B cell (primary cell): ENCODE measurements around the gene ZNF705A. TPM values are rescaled to one million over a fixed set of nuclear protein-coding genes. Genes with fewer than 3 reads are reported as not detected.
"Not testable (repeated sequence)": the region's sequence is repeated elsewhere in the genome, so short reads cannot be mapped to it uniquely, and the experiment has no call there.

Experiments used
- ATAC-seq: fragments of 200-7000 bp; cut with Tn5 transposase; one replicate; pipeline ENCODE4 v1.10.0; 2021; ENCODE audit warnings: low read depth, mild to moderate bottlenecking, moderate number of reproducible peaks, moderate library complexity
- CTCF ChIA-PET: fragments of 350-600 bp; sonication (Branson Sonifier 250); formaldehyde crosslinking; loops from one replicate; lab custom pipeline; 2021; ENCODE audit warnings: antibody characterized with exemption, inconsistent platforms; lab: Charles Lee
- POLR2A ChIA-PET: fragments of 350-600 bp; sonication (Branson Sonifier 250); formaldehyde crosslinking; loops from one replicate; lab custom pipeline; 2021; ENCODE audit warnings: antibody characterized with exemption; lab: Charles Lee
- DNase-seq: peaks from one replicate; pipeline ENCODE4 v3.0.0; 2013
- H2AFZ ChIP-seq: 2 replicates; pipeline ENCODE4 v1.6.1; 2012; ENCODE audit warnings: mild to moderate bottlenecking, low read depth, low read length; ENCODE audit not compliant: insufficient read depth, poor library complexity, severe bottlenecking
- H3K27ac ChIP-seq, 2 donors: 1 replicate in 1 of 2; 2 replicates in 1 of 2; pipeline ENCODE4 v1.5.1; 2012 to 2013; ENCODE audit warnings: low read length in 2 of 2, mild to moderate bottlenecking in 2 of 2, moderate library complexity in 1 of 2
- H3K27me3 ChIP-seq, 4 experiments: fragments of 200-600 bp in 1 of 4; sonication (generic) in 1 of 4; replicated peaks in 1 of 4; 1 replicate in 2 of 4; 2 replicates in 2 of 4; pipeline versions ENCODE4 v1.6.1 to v1.7.0; 2013 to 2016; ENCODE audit warnings: low read length in 3 of 4, mild to moderate bottlenecking in 2 of 4, mixed read lengths in 1 of 4, moderate library complexity in 1 of 4; ENCODE audit not compliant: insufficient read depth in 4 of 4, control insufficient read depth in 3 of 4; ENCODE audit errors: control extremely low read depth in 1 of 4
- H3K36me3 ChIP-seq, 2 experiments: replicated peaks in 1 of 2; 1 replicate in 1 of 2; 2 replicates in 1 of 2; pipeline versions ENCODE4 v1.6.1 to v1.7.1; 2013; ENCODE audit warnings: low read length in 1 of 2; ENCODE audit not compliant: insufficient read depth in 2 of 2, control insufficient read depth in 1 of 2; ENCODE audit errors: control extremely low read depth in 1 of 2, extremely low read depth in 1 of 2
- H3K4me1 ChIP-seq, 2 donors: fragments of 200-600 bp in 1 of 2; sonication (generic) in 1 of 2; 1 replicate in 1 of 2; 2 replicates in 1 of 2; pipeline versions ENCODE4 v1.5.1 to v1.6.1; 2013 to 2017; ENCODE audit warnings: low read length in 2 of 2; ENCODE audit not compliant: control insufficient read depth in 2 of 2, insufficient read depth in 2 of 2
- H3K4me2 ChIP-seq: replicated peaks from 2 replicates; pipeline ENCODE3; 2012; ENCODE audit warnings: mild to moderate bottlenecking, low read depth, low read length; ENCODE audit not compliant: poor library complexity, severe bottlenecking
- H3K4me3 ChIP-seq, 5 experiments: fragments of 200-600 bp in 1 of 5; sonication (generic) in 1 of 5; 1 replicate in 3 of 5; 2 replicates in 2 of 5; pipeline versions ENCODE4 v1.5.1 to v1.7.0; 2011 to 2016; ENCODE audit warnings: low read length in 4 of 5, mild to moderate bottlenecking in 4 of 5, low read depth in 2 of 5, control low read depth in 1 of 5, moderate library complexity in 1 of 5; ENCODE audit not compliant: insufficient read depth in 1 of 5; ENCODE audit errors: control extremely low read depth in 1 of 5, extremely low read depth in 1 of 5
- H3K79me2 ChIP-seq: fragments of 200-600 bp; sonication (generic); one replicate; pipeline ENCODE4 v1.6.0; 2016; ENCODE audit warnings: low read length; ENCODE audit not compliant: control insufficient read depth, insufficient read depth
- H3K9ac ChIP-seq: fragments of 200-600 bp; sonication (generic); 2 replicates; pipeline ENCODE4 v1.6.1; 2017; ENCODE audit warnings: mild to moderate bottlenecking, low read length, moderate library complexity
- H3K9me3 ChIP-seq, 3 donors: one replicate each; pipeline versions ENCODE4 v1.6.1 to v1.7.1; 2013; ENCODE audit warnings: low read length in 2 of 3; ENCODE audit not compliant: control insufficient read depth in 2 of 3, insufficient read depth in 1 of 3; ENCODE audit errors: control extremely low read depth in 1 of 3
- H4K20me1 ChIP-seq: 2 replicates; pipeline ENCODE4 v1.6.0; 2012; ENCODE audit warnings: mild to moderate bottlenecking, low read length; ENCODE audit not compliant: insufficient read depth, control insufficient read depth, poor library complexity, severe bottlenecking
- H3K27ac Mint-ChIP-seq: one replicate; pipeline ENCODE4 v1.8.0; 2021; ENCODE audit warnings: mixed read lengths
- H3K27me3 Mint-ChIP-seq: one replicate; pipeline ENCODE4 v1.8.0; 2021; ENCODE audit warnings: mixed read lengths
- H3K4me1 Mint-ChIP-seq: one replicate; pipeline ENCODE4 v1.8.0; 2021; ENCODE audit warnings: mixed read lengths
- H3K4me3 Mint-ChIP-seq: one replicate; pipeline ENCODE4 v1.8.0; 2021; ENCODE audit warnings: mixed read lengths
- H3K9me3 Mint-ChIP-seq: one replicate; pipeline ENCODE4 v1.8.0; 2022; ENCODE audit warnings: mixed read lengths; ENCODE audit not compliant: insufficient read depth
- WGBS: methylation state at CpG from one replicate; pipeline ENCODE4 v1.1.5; 2013; ENCODE audit warnings: missing lambda C conversion rate; ENCODE audit not compliant: insufficient coverage; 5-methylcytosine and 5-hydroxymethylcytosine counted together
- intact Hi-C: fragments of 100-400 bp; cut with micrococcal nuclease; formaldehyde crosslinking; loops from one replicate; pipeline ENCODE4 v1.10.0; 2022
- polyA plus RNA-seq: library from polyadenylated mRNA; depleted of rRNA; stranded (reverse); fragments of >200 nt; gene quantifications from 2 replicates; pipeline ENCODE4 v1.2.3, GENCODE V29; 2012
- total RNA-seq, 2 donors: library from RNA; stranded (reverse); fragments of 120-200 nt in 1 of 2; gene quantifications; 1 replicate in 1 of 2; 2 replicates in 1 of 2; pipeline versions ENCODE4 v1.2.3 to v1.2.4, GENCODE V29; 2013 to 2022

Gene ZNF705A
- total and polyA plus RNA-seq, 2 donors (not counting 1 experiment from before 2014, with no cell fraction given), result not detected

GRCh38 chr12:8218711-8219382 lies 62.0 kb downstream of the ZNF705A start:
- H3K4me3 ChIP-seq, intact Hi-C loops, H3K9me3 ChIP-seq, H3K4me3 Mint-ChIP-seq, H3K9me3 Mint-ChIP-seq, H3K27ac ChIP-seq, POLR2A ChIA-PET, H3K4me1 ChIP-seq, H3K4me1 Mint-ChIP-seq, H3K27me3 Mint-ChIP-seq, H4K20me1 ChIP-seq, H3K79me2 ChIP-seq, H2AFZ ChIP-seq, H3K36me3 ChIP-seq, DNase-seq, CTCF ChIA-PET, ATAC-seq, H3K4me2 ChIP-seq, H3K27me3 ChIP-seq, H3K27ac Mint-ChIP-seq, H3K9ac ChIP-seq: not testable (repeated sequence)
- WGBS, result 92% methylated on average over 25 of the region's 26 CpGs

GRCh38 chr12:8221375-8221774 lies 64.6 kb downstream of the ZNF705A start:
- H3K27me3 Mint-ChIP-seq, intact Hi-C loops, H3K27ac ChIP-seq, H3K4me1 Mint-ChIP-seq, DNase-seq, H3K4me3 ChIP-seq, H3K27me3 ChIP-seq, ATAC-seq, H3K79me2 ChIP-seq, H2AFZ ChIP-seq, H3K36me3 ChIP-seq, POLR2A ChIA-PET, H3K27ac Mint-ChIP-seq, H3K4me3 Mint-ChIP-seq, H3K9me3 ChIP-seq, CTCF ChIA-PET, H3K9me3 Mint-ChIP-seq, H3K4me2 ChIP-seq, H3K4me1 ChIP-seq, H4K20me1 ChIP-seq, H3K9ac ChIP-seq: not testable (repeated sequence)
- 91% methylated on average over 18 of the region's 21 CpGs for WGBS

- POLR2A ChIA-PET, H3K9me3 ChIP-seq, H3K79me2 ChIP-seq, H2AFZ ChIP-seq, H3K4me3 Mint-ChIP-seq, H3K36me3 ChIP-seq, H3K4me1 Mint-ChIP-seq, H3K27ac Mint-ChIP-seq, ATAC-seq, H3K4me3 ChIP-seq, H3K9ac ChIP-seq, intact Hi-C loops, H3K27ac ChIP-seq, DNase-seq, CTCF ChIA-PET, H3K27me3 Mint-ChIP-seq, H3K9me3 Mint-ChIP-seq, H4K20me1 ChIP-seq, H3K4me1 ChIP-seq, H3K27me3 ChIP-seq, H3K4me2 ChIP-seq: not testable (repeated sequence)
- 90% methylated on average over 21 of the region's 21 CpGs for WGBS
Measured at GRCh38 chr12:8221844-8222243, 65.0 kb downstream of the ZNF705A start.

GRCh38 chr12:8222303-8222702 lies 65.5 kb downstream of the ZNF705A start:
- CTCF ChIA-PET, H3K4me3 ChIP-seq, H3K36me3 ChIP-seq, H4K20me1 ChIP-seq, H3K4me1 ChIP-seq, H3K9me3 ChIP-seq, H3K27me3 ChIP-seq, H2AFZ ChIP-seq, ATAC-seq, H3K4me2 ChIP-seq, H3K9me3 Mint-ChIP-seq, H3K79me2 ChIP-seq, H3K27ac Mint-ChIP-seq, DNase-seq, H3K27me3 Mint-ChIP-seq, POLR2A ChIA-PET, H3K9ac ChIP-seq, H3K4me1 Mint-ChIP-seq, H3K4me3 Mint-ChIP-seq, intact Hi-C loops, H3K27ac ChIP-seq: not testable (repeated sequence)
- 91% methylated on average over 16 of the region's 16 CpGs for WGBS
